GM12892 (cell line): ENCODE results near the gene IFT20.

ENCODE experiments used
- DNase-seq: peaks from one replicate; pipeline ENCODE4 v3.0.0; 2011; ENCODE audit not compliant: insufficient read length
- FAIRE-seq: peaks from 2 replicates; lab custom pipeline; 2011; peaks lifted over from hg19 to GRCh38; lab: Jason Lieb, UNC
- POLR2A ChIP-seq: IDR thresholded peaks from 2 replicates; pipeline ENCODE4 v1.6.1; 2011; ENCODE audit warnings: low read depth, low read length, control low read depth
- POLR2AphosphoS5 ChIP-seq: IDR thresholded peaks from 2 replicates; pipeline ENCODE4 v1.6.1; 2011; ENCODE audit warnings: low read depth, low read length, control low read depth
- TAF1 ChIP-seq: IDR thresholded peaks from 2 replicates; pipeline ENCODE4 v1.6.1; 2011; ENCODE audit warnings: low read depth, mild to moderate bottlenecking, control low read depth, low read length, borderline replicate concordance

The IFT20 gene

GRCh38 chr17:28357061-28357900, 22.0 kb upstream of the IFT20 start, which contains the start of gene POLDIP2:
Gene POLDIP2, minus strand, starts transcription at chr17:28357527. Its CDS starts 79 bp downstream, at chr17:28357448.
- FAIRE-seq, result peak; percentile 98
- DNase-seq, result peak; percentile 97
- TF ChIP-seq POLR2AphosphoS5 (peak; percentile 77), TAF1 (peak; percentile 72), POLR2A (peak; percentile 95; the same call in 1 of the 2 replicates)

GRCh38 chr17:28350271-28350670, 15.0 kb upstream of the IFT20 start:
- TF ChIP-seq POLR2A (no peak), POLR2AphosphoS5 (no peak), TAF1 (no peak)
- FAIRE-seq (no peak), DNase-seq (no peak)

GRCh38 chr17:28348979-28349378, 13.7 kb upstream of the IFT20 start:
- no peak for TF ChIP-seq POLR2AphosphoS5
- no peak for TF ChIP-seq TAF1
- TF ChIP-seq POLR2A, result no peak
- FAIRE-seq, result no peak
- DNase-seq, result no peak

GRCh38 chr17:28347261-28347891, 12.1 kb upstream of the IFT20 start:
- DNase-seq (no peak), FAIRE-seq (no peak)
- TF ChIP-seq POLR2AphosphoS5 (0 out of 2 replicates have a peak, but pooled peaks have one; percentile 29), POLR2A (no peak)

- TF ChIP-seq TAF1 (no peak), POLR2A (no peak), POLR2AphosphoS5 (no peak)
- DNase-seq (no peak), FAIRE-seq (no peak)
Observed at GRCh38 chr17:28346746-28347246, 11.5 kb upstream of the IFT20 start.

- DNase-seq (no peak), FAIRE-seq (no peak)
Observed at GRCh38 chr17:28346199-28346580, 10.9 kb upstream of the IFT20 start.

DNA sequence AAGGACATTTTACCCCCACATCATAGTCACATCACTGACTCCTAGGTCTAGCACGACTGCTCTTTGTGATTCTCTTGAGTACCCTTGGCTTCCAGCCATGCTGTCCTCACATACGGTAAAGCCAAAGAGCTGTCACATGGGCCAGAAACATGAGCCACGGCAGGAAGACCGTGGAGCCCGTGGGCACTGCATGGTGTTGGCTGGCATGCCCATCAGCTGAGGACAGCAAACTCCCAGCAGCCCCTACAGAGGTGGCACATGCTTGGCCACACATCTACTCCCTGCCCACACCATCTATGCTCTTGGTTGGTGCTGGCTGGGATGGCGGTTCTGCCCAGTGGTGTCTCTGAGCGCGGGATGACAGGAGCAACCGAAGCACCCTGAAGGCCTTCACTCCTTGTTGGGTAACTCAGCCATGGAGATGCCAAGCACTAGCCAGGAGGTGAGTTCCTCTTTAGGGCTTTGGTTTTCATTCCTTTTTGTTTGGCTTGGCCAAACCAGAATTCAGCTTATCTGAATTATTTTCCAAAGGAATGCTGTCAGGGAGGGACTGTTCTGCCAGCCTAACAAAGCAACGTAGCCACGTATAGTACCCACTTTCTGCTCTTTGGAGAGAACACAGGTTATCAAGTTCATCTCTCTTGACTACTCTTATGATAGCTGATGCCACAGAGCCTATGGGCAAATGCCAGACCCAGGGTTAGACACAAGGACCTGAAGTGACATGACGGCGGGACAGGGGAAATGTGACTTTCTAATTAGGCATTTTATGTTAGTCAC, 10.3 kb upstream of the IFT20 start:
- no peak for DNase-seq
- FAIRE-seq, result no peak
- no peak for TF ChIP-seq POLR2A
- TF ChIP-seq TAF1, result no peak
- TF ChIP-seq POLR2AphosphoS5, result peak; percentile 48; the same call in 1 of the 2 replicates

More at GRCh38 chr17:28346199-28346580, 10.9 kb upstream of the IFT20 start:
- TF ChIP-seq POLR2A (no peak), POLR2AphosphoS5 (no peak), TAF1 (no peak)

DNA sequence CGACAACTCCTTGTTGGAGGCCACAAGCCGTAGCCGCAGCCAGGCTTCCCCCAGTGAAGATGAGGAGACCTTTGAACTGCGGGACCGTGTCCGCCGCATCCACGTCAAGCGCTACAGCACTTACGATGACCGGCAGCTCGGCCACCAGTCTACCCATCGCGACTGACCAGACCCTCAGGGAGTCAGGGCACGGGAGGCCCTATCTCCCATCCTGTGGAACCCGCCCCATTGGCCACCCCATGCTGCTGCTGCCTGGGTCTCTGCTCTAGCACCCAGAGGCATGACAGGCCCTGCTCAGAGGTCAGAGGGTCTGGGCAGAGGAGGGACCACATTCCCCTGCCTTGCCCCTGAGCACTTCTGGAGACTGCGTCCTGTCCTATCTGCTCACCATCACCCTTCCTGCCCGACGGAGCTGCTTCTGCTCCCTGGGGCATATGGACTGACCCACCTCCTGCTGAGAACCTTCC, 9.2 kb upstream of the IFT20 start:
- no peak for DNase-seq
- FAIRE-seq, result no peak
- TF ChIP-seq POLR2A (no peak), POLR2AphosphoS5 (no peak), TAF1 (no peak)

DNA sequence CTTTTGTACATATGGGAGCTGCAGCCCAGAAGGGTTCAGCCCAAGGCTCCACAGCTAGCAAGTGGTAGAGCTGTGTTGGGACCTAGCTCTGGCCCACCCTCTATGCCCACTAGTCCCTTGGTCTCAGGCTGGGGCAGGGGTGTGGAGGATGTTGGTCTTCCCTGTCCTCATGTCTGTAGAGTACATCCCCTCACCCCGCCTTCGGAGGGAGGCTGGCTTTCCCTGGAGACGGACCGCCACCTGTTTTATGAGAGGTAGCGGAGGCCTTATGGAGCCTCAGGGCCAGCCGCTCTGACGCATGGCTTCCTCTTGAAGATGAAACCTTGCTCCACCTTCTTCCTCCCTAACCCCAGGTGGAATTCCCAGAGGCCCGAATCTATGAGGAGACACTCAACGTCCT, 8.7 kb upstream of the IFT20 start:
- TF ChIP-seq POLR2A (peak; percentile 29; the same call in 1 of the 2 replicates), POLR2AphosphoS5 (no peak; the same call in 1 of the 2 replicates)
- DNase-seq, result no peak
- no peak for FAIRE-seq

DNA sequence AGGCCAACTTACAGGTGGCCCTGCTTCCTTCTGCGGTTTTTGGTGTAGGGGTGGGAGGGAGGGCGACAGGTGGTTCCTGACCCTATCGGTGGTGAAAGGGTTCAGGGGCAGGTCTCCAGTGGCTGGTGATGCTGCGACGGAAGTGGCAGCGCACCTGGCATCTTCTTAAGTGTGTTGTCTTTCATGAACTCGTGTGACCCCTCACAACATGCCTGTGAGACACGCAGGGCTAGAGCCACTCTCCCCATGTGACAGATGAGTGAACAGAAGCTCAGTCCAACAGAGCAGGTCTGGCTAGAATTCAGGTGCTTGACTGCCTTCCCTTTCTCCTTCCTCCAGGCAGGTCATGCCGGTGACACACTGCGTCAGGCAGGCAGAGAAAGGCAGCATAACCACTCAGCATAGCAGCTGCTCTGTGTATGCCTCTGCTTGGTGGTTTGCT, 8.2 kb upstream of the IFT20 start:
- FAIRE-seq (no peak), DNase-seq (no peak)
- no peak; the same call in 1 of the 2 replicates for TF ChIP-seq POLR2A
- TF ChIP-seq TAF1, result no peak
- TF ChIP-seq POLR2AphosphoS5, result no peak
